Uterus (tissue), 2 donors: ENCODE results near the gene CAMK1D.

Experiments
- CTCF ChIP-seq, 4 experiments: fragments of 200-600 bp in 2 of 4; fragments of 450-650 bp in 2 of 4; sonication (generic) in 2 of 4; IDR thresholded peaks; one replicate each; pipeline ENCODE4 v1.5.1; 2016 to 2019; ENCODE audit warnings: antibody characterized with exemption in 4 of 4, mild to moderate bottlenecking in 2 of 4, moderate library complexity in 1 of 4
- POLR2A ChIP-seq, 2 donors: fragments of 450-650 bp; IDR thresholded peaks; one replicate each; pipeline ENCODE4 v1.6.1; 2016; ENCODE audit warnings: antibody characterized with exemption in 2 of 2, mild to moderate bottlenecking in 1 of 2, moderate library complexity in 1 of 2

- TF ChIP-seq POLR2A (IDR thresholded peaks at IDR 0.05) (no peak), CTCF (IDR thresholded peaks at IDR 0.05) (no peak)
Measured at GRCh38 chr10:12487366-12487765, 138.0 kb downstream of the CAMK1D start.
